ENCODE data around the gene HOXA9.

The HOXA9 gene

DNA sequence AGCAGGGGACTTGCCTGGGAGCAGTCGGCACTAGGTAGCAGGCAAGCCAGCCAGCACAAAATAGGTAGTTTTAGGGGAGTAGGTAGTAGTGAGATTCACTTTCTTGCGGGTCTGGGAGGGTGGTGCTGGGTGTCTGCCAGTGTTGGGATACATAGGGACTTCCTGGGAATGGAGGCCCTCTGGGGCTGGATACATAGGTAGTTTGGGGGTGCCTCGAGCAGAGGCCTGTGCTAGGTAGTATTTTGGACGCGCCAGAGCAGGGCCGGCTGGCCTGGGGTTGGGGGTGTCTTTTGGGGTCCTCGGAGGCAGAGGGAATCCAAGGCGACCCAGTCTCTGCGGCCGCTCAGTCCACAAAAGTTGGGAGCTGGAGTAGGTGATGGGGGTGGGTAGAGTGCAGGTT lies 11.0 kb downstream of the HOXA9 start:
- no peak overlapping the region for H3K4me3 ChIP-seq (replicated peaks; ENCODE audit: low read depth, low read length)
- TF ChIP-seq CTCF (IDR thresholded peaks at IDR 0.05; ENCODE audit: insufficient read depth, low read length, poor library complexity, severe bottlenecking) = no peak
- H3K27me3 ChIP-seq (replicated peaks; ENCODE audit: control insufficient read depth, insufficient read depth, low read length) = peaks cover 2% of the 10 kb centered on the region
- DNase-seq (ENCODE audit: extremely low read depth, insufficient read length) = no peak
- H3K36me3 ChIP-seq (ENCODE audit: control insufficient read depth, insufficient read depth, low read length) = no peaks in the 10 kb centered on the region

GRCh38 chr7:27153526-27153925 lies 11.8 kb downstream of the HOXA9 start:
- no peaks in the 10 kb centered on the region; the same call in 1 of the 2 replicates for H3K27me3 ChIP-seq (replicated peaks; ENCODE audit: control insufficient read depth, insufficient read depth, low read length)

DNA sequence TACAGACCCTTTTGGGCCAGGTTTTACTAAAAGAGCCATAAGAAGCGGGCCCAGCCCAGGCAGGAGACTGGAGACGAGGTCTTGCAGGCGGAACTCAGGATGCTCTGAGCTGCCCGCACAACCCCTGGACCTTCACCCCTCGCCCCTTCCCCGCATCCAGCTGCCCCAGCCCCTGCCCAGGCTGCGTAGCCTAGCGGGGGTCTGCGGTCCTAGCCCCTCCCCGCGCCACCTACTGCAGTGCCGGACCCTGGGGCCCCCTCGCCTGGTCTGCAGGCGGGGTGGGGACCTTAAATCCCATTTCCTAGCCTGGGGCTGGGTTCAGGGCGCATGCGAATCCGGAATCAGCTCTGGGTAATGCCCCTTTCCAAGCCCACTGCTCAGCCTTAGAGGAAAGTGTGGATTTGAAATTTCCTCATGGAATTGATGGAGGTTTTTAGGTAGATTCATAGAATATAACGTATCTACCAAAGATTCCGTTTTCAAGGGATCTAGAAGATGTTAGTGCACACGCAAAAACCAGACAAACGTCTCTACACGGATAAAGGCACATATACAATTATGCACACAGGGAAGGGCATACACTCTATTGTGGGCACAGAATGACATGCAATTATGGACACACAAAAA lies 12.4 kb downstream of the HOXA9 start:
- DNase-seq (ENCODE audit: extremely low read depth, insufficient read length) = no peak
- Histone ChIP-seq H3K4me3 (replicated peaks; ENCODE audit: low read depth, low read length) (no peak overlapping the region), H3K27me3 (replicated peaks; ENCODE audit: control insufficient read depth, insufficient read depth, low read length) (peaks cover 2% of the 10 kb centered on the region; the same call in 1 of the 2 replicates), H3K36me3 (ENCODE audit: control insufficient read depth, insufficient read depth, low read length) (no peaks in the 10 kb centered on the region)
- no peak for TF ChIP-seq CTCF (IDR thresholded peaks at IDR 0.05; ENCODE audit: insufficient read depth, low read length, poor library complexity, severe bottlenecking)

More at GRCh38 chr7:27153526-27153925, 11.8 kb downstream of the HOXA9 start:
- DNase-seq (ENCODE audit: extremely low read depth, insufficient read length) = no peak
- H3K4me3 ChIP-seq (replicated peaks; ENCODE audit: low read depth, low read length) = no peak overlapping the region
- TF ChIP-seq CTCF (IDR thresholded peaks at IDR 0.05; ENCODE audit: insufficient read depth, low read length, poor library complexity, severe bottlenecking) = no peak
- H3K36me3 ChIP-seq (ENCODE audit: control insufficient read depth, insufficient read depth, low read length) = no peaks in the 10 kb centered on the region

DNA sequence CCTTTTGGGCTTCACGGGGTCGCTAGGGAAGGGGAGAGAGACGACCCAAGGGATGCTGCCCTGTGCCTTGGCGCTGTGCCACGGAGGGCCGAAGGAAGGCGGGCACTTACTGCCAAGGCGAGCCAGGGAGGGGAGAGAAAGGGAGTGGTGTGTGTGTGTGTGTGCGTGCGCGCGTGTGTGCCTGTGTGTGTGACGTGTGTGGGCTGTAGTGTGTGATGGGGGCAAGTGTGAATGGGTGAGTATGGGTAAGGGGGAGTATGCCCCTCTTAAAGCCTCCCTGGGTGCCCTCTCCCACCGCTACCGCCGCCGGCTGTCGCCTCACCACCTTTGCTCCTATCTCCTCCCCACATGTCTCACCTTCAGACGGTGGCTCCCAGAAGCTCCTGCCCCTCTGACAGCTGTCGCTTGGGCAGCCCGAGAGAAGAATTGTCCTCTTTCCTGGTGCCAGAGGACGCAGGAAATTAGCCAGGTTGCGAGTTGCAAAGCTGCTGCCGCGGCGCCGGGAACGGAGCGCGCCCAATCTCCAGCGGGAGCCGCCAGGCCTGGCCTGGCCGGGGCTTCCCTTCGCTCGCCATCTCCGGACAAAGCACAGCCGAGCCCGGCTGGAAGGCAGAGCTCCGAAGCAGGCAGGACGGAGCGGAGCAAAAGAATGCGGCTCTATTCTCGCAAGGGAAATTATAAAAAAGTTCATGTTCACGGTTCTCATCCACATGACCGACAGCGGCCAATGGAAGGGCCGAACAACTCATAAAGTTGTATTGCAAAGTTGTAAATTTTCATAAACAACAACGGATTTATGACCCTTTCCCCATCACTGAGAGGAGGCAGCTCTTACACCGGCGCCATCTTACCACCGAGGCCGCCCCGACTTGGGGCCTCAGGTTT lies 13.2 kb downstream of the HOXA9 start, which contains the start of gene HOXA3:
Gene HOXA3, minus strand, starts transcription at position 653 of the 885 bp plus-strand sequence. CDS start 41,943 bp downstream, outside the sequence.
- no peak for DNase-seq (ENCODE audit: extremely low read depth, insufficient read length)
- H3K4me3 ChIP-seq (replicated peaks; ENCODE audit: low read depth, low read length) = no peak within 1 kb of the TSS
- no peak for TF ChIP-seq CTCF (IDR thresholded peaks at IDR 0.05; ENCODE audit: insufficient read depth, low read length, poor library complexity, severe bottlenecking)
- no peaks in the 10 kb centered on the region for H3K36me3 ChIP-seq (ENCODE audit: control insufficient read depth, insufficient read depth, low read length)
- peaks cover 2% of the 10 kb centered on the region; the same call in 1 of the 2 replicates for H3K27me3 ChIP-seq (replicated peaks; ENCODE audit: control insufficient read depth, insufficient read depth, low read length)

- DNase-seq (ENCODE audit: extremely low read depth, insufficient read length) = no peak
- no peaks in the 10 kb centered on the region for H3K36me3 ChIP-seq (ENCODE audit: control insufficient read depth, insufficient read depth, low read length)
- peaks cover 2% of the 10 kb centered on the region; the same call in 1 of the 2 replicates for H3K27me3 ChIP-seq (replicated peaks; ENCODE audit: control insufficient read depth, insufficient read depth, low read length)
- TF ChIP-seq CTCF (IDR thresholded peaks at IDR 0.05; ENCODE audit: insufficient read depth, low read length, poor library complexity, severe bottlenecking) = no peak
- peak overlapping the region; percentile 51 for H3K4me3 ChIP-seq (replicated peaks; ENCODE audit: low read depth, low read length)
Observed at GRCh38 chr7:27151341-27151930, 13.9 kb downstream of the HOXA9 start.

Measured in GM06990 (cell line).